ENCODE data around the gene GOLGA8G. TPM values are rescaled to one million over a fixed set of nuclear protein-coding genes. Genes with fewer than 3 reads are reported as not detected.
"Not testable (repeated sequence)": the region's sequence is repeated elsewhere in the genome, so short reads cannot be mapped to it uniquely, and the experiment has no call there.

The GOLGA8G gene, protein sequence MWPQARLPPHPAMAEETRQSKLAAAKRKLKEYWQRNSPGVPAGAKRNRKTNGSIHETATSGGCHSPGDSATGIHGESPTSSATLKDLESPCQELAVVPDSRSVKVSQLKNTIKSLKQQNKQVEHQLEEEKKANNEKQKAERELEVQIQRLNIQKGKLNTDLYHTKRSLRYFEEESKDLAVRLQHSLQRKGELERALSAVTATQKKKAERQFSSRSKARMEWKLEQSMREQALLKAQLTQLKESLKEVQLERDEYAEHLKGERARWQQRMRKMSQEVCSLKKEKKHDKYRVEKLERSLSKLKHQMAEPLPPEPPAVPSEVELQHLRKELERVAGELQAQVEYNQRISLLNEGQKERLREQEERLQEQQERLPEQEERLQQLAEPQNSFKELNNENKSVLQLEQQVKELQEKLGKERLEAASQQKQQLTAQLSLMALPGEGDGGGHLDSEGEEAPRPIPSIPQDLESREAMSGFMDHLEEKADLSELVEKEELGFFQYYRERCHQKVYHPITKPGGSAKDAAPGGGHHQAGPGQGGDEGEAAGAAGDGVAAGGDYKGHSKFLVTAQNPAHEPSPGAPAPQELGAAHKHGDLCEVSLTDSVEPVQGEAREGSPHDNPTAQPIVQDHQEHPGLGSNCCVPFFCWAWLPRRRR
- polyA plus RNA-seq (ENCODE audit: insufficient read length in 12 of 12), result under 1 TPM in 5 of 12 donors, not detected in 7; 0.03 to 0.21 (median 0.06) TPM
- long read RNA-seq, donor 1, result 0 reads
- long read RNA-seq, donor 2, result 0 reads
- long read RNA-seq, donor 3, result 0 reads
- long read RNA-seq, donor 4, result 0 reads
- long read RNA-seq, donor 5, result 0 reads
- long read RNA-seq, donor 6, result 0 reads
- long read RNA-seq, donor 7, result 0 reads
- long read RNA-seq, donor 8, result 0 reads
- long read RNA-seq, donor 9, result 0 reads
- long read RNA-seq, donor 10, result 0 reads
- long read RNA-seq, donor 11, result 0 reads

DNA sequence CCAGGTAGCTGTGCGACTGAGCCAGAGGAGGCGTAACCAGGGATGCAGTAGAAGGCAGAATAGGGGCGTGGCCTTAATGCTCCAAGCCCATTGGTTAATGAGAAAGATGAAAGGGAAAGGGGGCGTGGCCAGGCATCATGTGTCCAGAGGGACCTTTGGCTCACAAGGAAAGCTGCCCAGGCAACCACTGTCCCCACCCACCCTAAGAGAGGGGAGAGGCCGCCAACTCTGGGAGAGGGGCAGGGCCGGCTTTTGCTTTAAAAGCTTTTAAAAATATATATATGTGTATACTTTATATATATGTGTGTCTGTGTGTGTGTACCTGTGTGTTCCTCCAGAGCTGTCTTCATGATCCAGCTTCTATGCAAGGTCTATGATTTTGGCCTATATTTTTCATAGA is at the start of gene GOLGA8G:
Gene GOLGA8G (minus strand): TSS at position 18 of the 400 bp plus-strand sequence. CDS start 62 bp downstream, outside the sequence.
- DNase-seq, result not testable (repeated sequence)

GRCh38 chr15:28573351-28573750 is 40.6 kb upstream of the GOLGA8G start:
- DNase-seq, result not testable (repeated sequence)

- DNase-seq, result not testable (repeated sequence)
Measured at GRCh38 chr15:28553268-28553667, 20.5 kb upstream of the GOLGA8G start, which contains the start of gene GOLGA6L25. GOLGA6L25 (plus strand) TSS chr15:28553568; CDS start chr15:28553629, 61 bp downstream.

- not testable (repeated sequence) for DNase-seq
Measured at GRCh38 chr15:28515208-28515607, 17.6 kb downstream of the GOLGA8G start.

DNA sequence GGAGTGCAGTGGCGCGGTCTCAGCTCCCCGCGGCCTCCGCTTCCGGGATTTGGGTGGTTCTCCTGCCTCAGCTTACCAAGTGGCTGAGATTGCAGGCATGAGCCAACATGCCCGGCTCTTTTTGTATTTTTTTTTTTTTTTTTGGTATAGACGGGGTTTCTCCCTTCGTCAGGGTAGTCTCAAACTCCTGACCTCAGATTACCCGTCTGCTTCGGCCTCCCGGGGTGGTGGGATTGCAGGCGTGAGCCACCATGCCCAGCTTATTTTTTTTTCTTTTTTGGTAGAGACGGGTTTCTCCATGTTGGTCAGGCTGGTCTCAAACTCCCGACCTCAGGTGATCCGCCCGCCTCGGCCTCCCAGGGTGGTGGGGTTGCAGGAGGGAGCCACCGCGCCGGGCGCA is 18.6 kb downstream of the GOLGA8G start:
- not testable (repeated sequence) for DNase-seq

GRCh38 chr15:28508217-28508889 is 24.4 kb downstream of the GOLGA8G start:
- not testable (repeated sequence) for DNase-seq

DNA sequence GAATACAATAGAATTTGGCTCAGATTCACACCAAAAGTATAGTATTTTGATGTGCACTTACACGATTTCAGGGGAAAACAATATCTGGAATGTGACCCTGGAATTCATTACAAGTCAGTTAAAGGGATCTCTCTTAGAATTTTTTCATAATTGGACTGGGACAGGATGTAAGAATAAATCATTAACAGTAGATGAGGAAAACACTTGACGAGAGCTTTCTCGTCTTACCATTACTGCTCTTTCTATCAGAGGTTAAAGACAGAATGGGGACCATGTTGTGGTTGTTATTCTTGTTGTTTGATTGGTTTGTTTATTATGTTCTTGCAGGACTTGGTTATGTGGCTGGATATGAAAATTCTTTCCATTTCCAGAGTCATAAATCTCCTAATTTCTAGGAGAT is 51.4 kb downstream of the GOLGA8G start:
- DNase-seq, result not testable (repeated sequence)

Other genes with a start within 250 kb of the GOLGA8G start
- gene HERC2, start 210.8 kb downstream of the GOLGA8G start, polyA plus RNA-seq (ENCODE audit: insufficient read length in 12 of 12), result 10 to 100 TPM in 11 of 12 donors, not detected in 1; 30.9 to 66.8 (median 36.6) TPM
- gene GOLGA6L24, start 174.9 kb downstream of the GOLGA8G start, polyA plus RNA-seq (ENCODE audit: insufficient read length in 12 of 12), result under 1 TPM in 2 of 12 donors, not detected in 10; 0.05 to 0.08 TPM
- gene GOLGA8F, start 154.3 kb downstream of the GOLGA8G start, polyA plus RNA-seq (ENCODE audit: insufficient read length in 12 of 12), result under 1 TPM in 1 of 12 donors, not detected in 11; 0.07 TPM
- gene GOLGA6L25, start 20.6 kb upstream of the GOLGA8G start, polyA plus RNA-seq (ENCODE audit: insufficient read length in 12 of 12), result not detected
- 1 to 10 TPM in 7 of 12 donors, under 1 TPM in 3, not detected in 2; 0.74 to 6.2 (median 1.7) TPM for gene GOLGA8M, start 179.4 kb upstream of the GOLGA8G start, polyA plus RNA-seq (ENCODE audit: insufficient read length in 12 of 12)

Measured in muscle of arm (tissue), 14 donors.